Heart right ventricle (tissue), 16 donors: Measurements from ENCODE around the gene SUPT6H. TPM values are rescaled to one million over a fixed set of nuclear protein-coding genes. Genes with fewer than 3 reads are reported as not detected.

Source experiments
- ATAC-seq, 8 donors: fragments of 200-7000 bp; cut with Tn5 transposase; one replicate each; pipeline ENCODE4 v1.9.1; 2020; ENCODE audit warnings: mild to moderate bottlenecking in 8 of 8, moderate library complexity in 8 of 8, moderate number of reproducible peaks in 1 of 8
- DNase-seq, 2 donors: peaks; one replicate each; pipeline ENCODE4 v3.0.0-alpha.2; 2020
- H3K27ac ChIP-seq, 10 donors: fragments of 200-600 bp; sonication (generic) in 2 of 10; one replicate each; pipeline versions ENCODE4 v1.5.0 to v1.8.0; 2020 to 2022; ENCODE audit warnings: mild to moderate bottlenecking in 3 of 10
- H3K27me3 ChIP-seq, 7 donors: fragments of 200-600 bp; one replicate each; pipeline ENCODE4 v1.8.0; 2021 to 2022; ENCODE audit warnings: mild to moderate bottlenecking in 2 of 7
- H3K36me3 ChIP-seq, 9 donors: fragments of 200-600 bp; sonication (generic) in 1 of 9; one replicate each; pipeline versions ENCODE4 v1.5.0 to v1.8.0; 2020 to 2022; ENCODE audit warnings: mild to moderate bottlenecking in 2 of 9
- H3K4me1 ChIP-seq, 9 donors: fragments of 200-600 bp; sonication (generic) in 1 of 9; one replicate each; pipeline versions ENCODE4 v1.5.0 to v1.8.0; 2020 to 2022; ENCODE audit warnings: mild to moderate bottlenecking in 4 of 9
- H3K4me3 ChIP-seq, 10 donors: fragments of 200-600 bp; sonication (generic) in 2 of 10; one replicate each; pipeline versions ENCODE4 v1.5.0 to v1.8.0; 2020 to 2022; ENCODE audit warnings: mild to moderate bottlenecking in 7 of 10, moderate library complexity in 2 of 10
- H3K9me3 ChIP-seq, 11 donors: fragments of 200-600 bp in 10 of 11; sonication (generic) in 2 of 11; one replicate each; pipeline versions ENCODE4 v1.5.0 to v1.8.0; 2013 to 2022; ENCODE audit warnings: mild to moderate bottlenecking in 2 of 11, control low read depth in 1 of 11, moderate library complexity in 1 of 11
- CTCF ChIP-seq, 9 donors: fragments of 200-600 bp; sonication (generic) in 2 of 9; IDR thresholded peaks; one replicate each; pipeline versions ENCODE4 v1.5.0 to v1.8.0; 2021 to 2022; ENCODE audit warnings: antibody characterized with exemption in 9 of 9, mild to moderate bottlenecking in 5 of 9, moderate library complexity in 1 of 9
- WGBS, 2 donors: extraction: QIAGEN DNeasy Blood & Tissue Kit; methylation state at CpG; one replicate each; pipeline ENCODE4 v1.1.7; 2013; ENCODE audit warnings: inconsistent platforms in 1 of 2; 5-methylcytosine and 5-hydroxymethylcytosine counted together
- intact Hi-C, 10 donors: fragments of 100-400 bp; cut with DNase I; formaldehyde crosslinking; loops; one replicate each; pipeline versions ENCODE4 v1.11.1 to v1.14.2; 2022
- polyA plus RNA-seq, 2 donors: library from polyadenylated mRNA; stranded (reverse); fragments of 200-250 nt; gene quantifications; one replicate each; pipeline ENCODE4 v1.2.3, GENCODE V29; 2013
- total RNA-seq, 10 donors: library from RNA; stranded (reverse); fragmentation: NEBNext Ultra II Directional in 3 of 10; extraction: Animal tissue kit (Norgen Biotek cat#: 25700) in 3 of 10; gene quantifications; one replicate each; pipeline versions ENCODE4 v1.2.1 to v1.2.4, GENCODE V29; 2021 to 2023
- donor health status: Arrhythmogenic right ventricular cardiomyopathy.
- donor health status: ischemic (EF 13 %, LVEDD 7.1; RV severe dilation, severe dysfunction).
- donor health status: healthy with polysubstance abuse.
- donor health status: DM: no; HTN: yes; CAD: no.
- donor health status: DM: no; HTN: no; CAD: no.
- donor health status: ischemic (EF 25% LVEDD 6.9; RV normal size, moderate dysfunction).
- donor health status: ischemic (EF 25% LVEDD 5.7; RV mildly dilated, moderate dysfunction).
- donor health status: healthy.
- donor health status: DM: yes; HTN: yes; CAD: no.
- donor health status: Ischemic cardiomyopathy.
- donor health status: ischemic (EF 35%, LVEDD 5.7; RV mildly dilated, moderate dysfunction).
- donor health status: nonischemic (EF 11% LVEDD 7.7; RV severe dilation, severe dysfunction).
- donor health status: DM: yes; HTN: yes; CAD: no.
- donor health status: PGD.
- donor health status: ischemic (EF 29% LVEDD 5.4; RV normal size, mild dysfunction).
- donor health status: nonischemic (EF 23%, LVEDD 6.1; RV moderate dilation, normal function).

SUPT6H gene
- total and polyA plus RNA-seq, 12 donors: 19.3 to 54.1 (median 49.9) TPM

GRCh38 chr17:28684963-28685362, 23.0 kb downstream of the SUPT6H start:
- 24 to 27% methylated on average over 3 of the region's 3 CpGs for WGBS, 2 donors
- peak in 3 of 8 donors; percentile 38 to 44 (median 43) for ATAC-seq
- Histone ChIP-seq H3K4me1 (peaks cover 0 to 4% (median 0%) of the 10 kb centered on the region in 9 donors), H3K36me3 (peaks cover 28 to 100% (median 97%) of the 10 kb centered on the region in 9 donors), H3K9me3 (no peaks in the 10 kb centered on the region), H3K27me3 (no peaks in the 10 kb centered on the region), H3K27ac (no peak overlapping the region), H3K4me3 (no peak overlapping the region)
- intact Hi-C loops: no loop called here
- no peak for DNase-seq
- TF ChIP-seq CTCF (IDR thresholded peaks at IDR 0.05): peak in 2 of 9 donors; percentile 10 to 22

- WGBS, 2 donors: 91 to 95% methylated on average over 5 of the region's 5 CpGs
Observed at GRCh38 chr17:28685366-28685765, 23.4 kb downstream of the SUPT6H start.

GRCh38 chr17:28686296-28686695, 24.3 kb downstream of the SUPT6H start:
- H3K27me3 ChIP-seq: no peaks in the 10 kb centered on the region
- intact Hi-C loops: no loop called here
- no peak for TF ChIP-seq CTCF (IDR thresholded peaks at IDR 0.05)
- 84 to 89% methylated on average over 4 of the region's 4 CpGs for WGBS, 2 donors
- H3K4me3 ChIP-seq: no peak overlapping the region
- no peak overlapping the region for H3K27ac ChIP-seq
- DNase-seq (no peak), ATAC-seq (no peak)
- no peaks in the 10 kb centered on the region for H3K9me3 ChIP-seq
- H3K4me1 ChIP-seq: peaks cover 0 to 4% (median 0%) of the 10 kb centered on the region in 9 donors
- H3K36me3 ChIP-seq: peaks cover 34 to 100% (median 99%) of the 10 kb centered on the region in 9 donors

More at GRCh38 chr17:28685366-28685765, 23.4 kb downstream of the SUPT6H start:
- ATAC-seq: no peak
- TF ChIP-seq CTCF (IDR thresholded peaks at IDR 0.05): no peak
- H3K36me3 ChIP-seq: peaks cover 28 to 100% (median 98%) of the 10 kb centered on the region in 9 donors
- no peak for DNase-seq
- H3K27ac ChIP-seq: no peak overlapping the region
- intact Hi-C loops: no loop called here
- H3K9me3 ChIP-seq: no peaks in the 10 kb centered on the region
- no peaks in the 10 kb centered on the region for H3K27me3 ChIP-seq
- no peak overlapping the region for H3K4me3 ChIP-seq
- H3K4me1 ChIP-seq: peaks cover 0 to 4% (median 0%) of the 10 kb centered on the region in 9 donors

DNA sequence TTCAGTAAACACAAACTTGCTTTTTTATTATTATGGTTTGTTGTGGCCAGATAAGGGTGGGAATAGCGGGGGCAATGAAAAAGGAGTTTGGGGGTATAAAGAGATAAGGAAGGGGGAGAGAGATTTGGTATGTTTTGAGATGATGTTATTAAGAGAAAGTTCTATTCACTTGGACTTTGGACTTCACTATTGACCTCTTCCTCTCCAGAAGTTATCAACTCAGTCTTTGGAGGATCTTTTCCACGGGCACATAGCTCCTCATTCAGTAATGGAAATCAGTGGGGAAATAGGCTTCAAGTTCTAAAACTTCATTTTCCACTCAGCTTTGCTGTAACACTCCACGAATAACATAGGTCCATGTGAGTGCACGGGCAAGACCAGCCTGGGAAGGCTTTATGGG, 26.5 kb downstream of the SUPT6H start:
- ATAC-seq: no peak

More for the DNA sequence above, 26.5 kb downstream of the SUPT6H start:
- H3K36me3 ChIP-seq: peaks cover 28 to 100% (median 97%) of the 10 kb centered on the region in 9 donors
- no peak overlapping the region for H3K27ac ChIP-seq
- intact Hi-C loops: no loop called here
- DNase-seq: no peak
- peaks cover 0 to 4% (median 0%) of the 10 kb centered on the region in 9 donors for H3K4me1 ChIP-seq
- WGBS, 2 donors: 98 to 99% methylated on average over 4 of the region's 4 CpGs
- no peak overlapping the region for H3K4me3 ChIP-seq
- no peaks in the 10 kb centered on the region for H3K27me3 ChIP-seq
- H3K9me3 ChIP-seq: no peaks in the 10 kb centered on the region
- TF ChIP-seq CTCF (IDR thresholded peaks at IDR 0.05): no peak
